ENCODE measurements around the gene DAB2IP.

The DAB2IP gene

GRCh38 chr9:121713400-121714070, 62.1 kb downstream of the DAB2IP start:
- no peak overlapping the region for H3K4me3 ChIP-seq (replicated peaks; ENCODE audit: low read depth, low read length)
- DNase-seq (ENCODE audit: low read depth), result no peak
- TF ChIP-seq CTCF (IDR thresholded peaks at IDR 0.05; ENCODE audit: low read length, missing control alignments), result no peak

- no peak overlapping the region for H3K4me3 ChIP-seq (replicated peaks; ENCODE audit: low read depth, low read length)
- no peak for DNase-seq (ENCODE audit: low read depth)
- no peak for TF ChIP-seq CTCF (IDR thresholded peaks at IDR 0.05; ENCODE audit: low read length, missing control alignments)
These were observed 62.8 kb downstream of the DAB2IP start for GRCh38 chr9:121714075-121714705.

GRCh38 chr9:121714873-121715272, 63.4 kb downstream of the DAB2IP start:
- no peak overlapping the region for H3K4me3 ChIP-seq (replicated peaks; ENCODE audit: low read depth, low read length)
- no peak for DNase-seq (ENCODE audit: low read depth)
- TF ChIP-seq CTCF (IDR thresholded peaks at IDR 0.05; ENCODE audit: low read length, missing control alignments), result no peak

GRCh38 chr9:121717141-121717991, 65.9 kb downstream of the DAB2IP start:
- no peak for TF ChIP-seq CTCF (IDR thresholded peaks at IDR 0.05; ENCODE audit: low read length, missing control alignments)
- no peak overlapping the region for H3K4me3 ChIP-seq (replicated peaks; ENCODE audit: low read depth, low read length)
- DNase-seq (ENCODE audit: low read depth), result no peak

- no peak overlapping the region for H3K4me3 ChIP-seq (replicated peaks; ENCODE audit: low read depth, low read length)
- no peak for TF ChIP-seq CTCF (IDR thresholded peaks at IDR 0.05; ENCODE audit: low read length, missing control alignments)
- peak; percentile 48 for DNase-seq (ENCODE audit: low read depth)
These were observed 66.7 kb downstream of the DAB2IP start for GRCh38 chr9:121718084-121718483.

GRCh38 chr9:121718501-121718900, 67.1 kb downstream of the DAB2IP start:
- H3K4me3 ChIP-seq (replicated peaks; ENCODE audit: low read depth, low read length), result no peak overlapping the region
- DNase-seq (ENCODE audit: low read depth), result no peak
- TF ChIP-seq CTCF (IDR thresholded peaks at IDR 0.05; ENCODE audit: low read length, missing control alignments), result no peak

Data from fibroblast of pulmonary artery (primary cell).